T-helper 1 cell (primary cell): Measurements from ENCODE around the gene MAP3K8.
A peak's percentile ranks its signal among the peaks of the same experiment; 100 is the strongest.
"Not testable (repeated sequence)": the region's sequence is repeated elsewhere in the genome, so short reads cannot be mapped to it uniquely, and the experiment has no call there.

Experiments used
- DNase-seq, 5 donors: peaks; one replicate each; pipeline ENCODE4 v3.0.0-alpha.2; 2012 to 2020

MAP3K8 gene

DNA sequence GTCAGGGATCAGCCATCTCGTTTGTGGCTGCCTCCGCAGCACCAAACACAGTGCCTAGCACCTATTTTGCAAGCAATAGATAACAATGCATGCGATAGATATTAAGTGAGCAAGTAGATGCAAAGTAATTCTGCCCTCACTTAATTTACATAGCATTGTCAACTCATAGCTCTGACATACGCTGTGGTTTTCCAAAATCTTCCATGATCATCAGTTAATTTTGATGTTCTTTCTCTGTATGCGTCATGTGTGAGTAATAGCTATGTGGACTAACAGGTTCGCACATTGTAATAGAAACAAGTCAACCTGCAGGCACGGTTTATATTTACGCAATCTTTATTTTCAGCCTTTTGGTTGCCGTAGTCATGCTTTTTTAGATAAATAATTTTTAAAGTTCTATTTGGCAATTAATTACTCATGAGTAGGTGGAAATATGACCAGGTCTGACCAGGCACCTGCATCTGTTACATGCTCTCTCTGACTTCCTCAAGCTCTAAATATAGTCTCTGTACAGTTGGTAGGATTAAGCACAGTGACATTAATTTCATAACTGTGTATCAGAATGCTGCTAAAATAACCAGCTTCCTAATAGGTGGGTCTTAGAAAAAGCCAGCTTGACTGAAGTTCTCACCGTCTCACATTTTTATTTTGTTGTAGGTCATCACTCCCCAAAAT lies 13.3 kb downstream of the MAP3K8 start:
- peak in 1 of 5 donors; percentile 47 for DNase-seq

GRCh38 chr10:30448092-30448491 lies 14.1 kb downstream of the MAP3K8 start:
- DNase-seq: no peak

GRCh38 chr10:30453764-30454527 lies 20.0 kb downstream of the MAP3K8 start:
- DNase-seq: no peak

GRCh38 chr10:30454744-30455510 lies 20.9 kb downstream of the MAP3K8 start:
- no peak for DNase-seq

- DNase-seq: peak in 1 of 5 donors; percentile 48
Measured at GRCh38 chr10:30455816-30456215, 21.8 kb downstream of the MAP3K8 start.

DNA sequence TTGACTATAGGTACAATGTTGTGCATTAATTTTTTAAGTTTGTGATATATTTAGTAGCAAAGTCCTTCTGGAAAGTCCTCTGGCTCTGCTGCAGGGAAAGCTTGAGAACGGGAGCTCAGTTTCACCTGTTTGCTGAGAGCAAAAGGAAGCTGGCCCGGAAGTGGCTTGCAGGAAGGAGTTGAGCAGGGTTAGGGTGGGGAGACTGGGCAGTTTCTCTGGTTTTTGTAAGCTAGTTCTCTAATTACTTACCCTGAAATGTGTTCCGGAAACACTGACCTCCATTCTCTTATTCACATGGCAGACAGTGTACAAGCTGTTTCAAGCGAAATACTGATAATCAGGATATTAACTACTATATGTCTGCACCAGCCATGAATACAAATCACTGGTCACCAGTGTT lies 22.3 kb downstream of the MAP3K8 start:
- DNase-seq: peak in 1 of 5 donors; percentile 68

GRCh38 chr10:30459283-30459682 lies 25.3 kb downstream of the MAP3K8 start:
- no peak for DNase-seq

- no peak for DNase-seq
Measured at GRCh38 chr10:30460121-30460520, 26.1 kb downstream of the MAP3K8 start.

DNA sequence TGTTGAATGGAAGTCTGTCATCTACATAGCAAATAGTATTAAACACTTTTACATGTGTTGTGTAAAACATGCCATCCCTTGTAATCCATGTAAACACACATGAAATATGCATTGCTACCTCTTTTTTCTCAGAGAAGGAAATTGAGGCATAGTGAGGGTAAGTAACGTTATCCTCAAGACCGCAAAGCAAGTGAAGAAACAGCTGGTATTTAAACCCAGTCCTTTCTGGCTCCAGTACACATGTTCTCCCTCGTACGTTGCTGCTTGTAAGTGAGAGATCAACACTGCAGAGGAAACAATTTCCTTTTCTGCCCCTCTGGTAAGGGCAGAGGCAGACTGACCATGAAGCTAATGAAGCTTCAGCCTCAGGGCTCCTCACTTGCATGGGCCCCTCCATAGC lies 28.5 kb downstream of the MAP3K8 start:
- no peak for DNase-seq

- peak in 1 of 5 donors; percentile 27 for DNase-seq
Measured at GRCh38 chr10:30463944-30464451, 30.0 kb downstream of the MAP3K8 start.

DNA sequence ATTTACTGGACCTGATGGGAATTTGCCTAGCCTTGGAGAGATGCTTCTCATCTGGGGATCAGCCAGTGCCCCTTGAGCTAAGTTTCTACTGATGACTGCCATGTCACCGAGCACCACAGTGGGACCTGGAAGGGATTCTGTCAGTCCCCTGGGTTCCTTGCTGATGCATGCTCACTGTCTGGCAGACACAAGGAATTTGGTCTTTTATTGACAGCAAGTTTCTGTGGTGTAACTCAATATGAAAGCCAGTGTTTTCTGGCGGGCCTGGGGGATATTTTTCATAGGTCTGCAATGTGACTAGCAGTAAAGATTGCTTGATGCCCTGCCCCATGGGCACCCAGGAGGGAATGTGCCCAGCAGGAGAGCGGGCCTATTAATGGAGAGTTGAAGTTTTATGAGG lies 30.7 kb downstream of the MAP3K8 start:
- DNase-seq: no peak

DNA sequence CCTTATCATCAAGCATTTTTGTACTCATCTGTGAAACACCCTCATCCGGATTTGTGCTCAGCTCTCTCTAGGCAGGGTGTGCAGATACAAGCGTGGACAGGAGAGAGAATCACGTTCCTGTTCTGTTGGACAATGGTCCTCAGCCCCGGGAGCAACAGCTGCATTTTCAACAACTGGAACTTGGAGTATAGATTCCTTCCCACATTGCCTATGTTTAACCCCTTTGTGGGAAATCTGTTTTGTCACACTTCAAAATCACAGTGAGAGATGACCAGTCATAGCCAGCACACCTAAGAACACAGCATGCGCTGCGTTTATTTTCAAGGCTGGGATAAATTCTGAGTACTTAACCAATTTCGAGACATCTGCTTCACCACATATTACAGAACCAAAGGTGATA lies 32.5 kb downstream of the MAP3K8 start:
- DNase-seq: no peak

DNA sequence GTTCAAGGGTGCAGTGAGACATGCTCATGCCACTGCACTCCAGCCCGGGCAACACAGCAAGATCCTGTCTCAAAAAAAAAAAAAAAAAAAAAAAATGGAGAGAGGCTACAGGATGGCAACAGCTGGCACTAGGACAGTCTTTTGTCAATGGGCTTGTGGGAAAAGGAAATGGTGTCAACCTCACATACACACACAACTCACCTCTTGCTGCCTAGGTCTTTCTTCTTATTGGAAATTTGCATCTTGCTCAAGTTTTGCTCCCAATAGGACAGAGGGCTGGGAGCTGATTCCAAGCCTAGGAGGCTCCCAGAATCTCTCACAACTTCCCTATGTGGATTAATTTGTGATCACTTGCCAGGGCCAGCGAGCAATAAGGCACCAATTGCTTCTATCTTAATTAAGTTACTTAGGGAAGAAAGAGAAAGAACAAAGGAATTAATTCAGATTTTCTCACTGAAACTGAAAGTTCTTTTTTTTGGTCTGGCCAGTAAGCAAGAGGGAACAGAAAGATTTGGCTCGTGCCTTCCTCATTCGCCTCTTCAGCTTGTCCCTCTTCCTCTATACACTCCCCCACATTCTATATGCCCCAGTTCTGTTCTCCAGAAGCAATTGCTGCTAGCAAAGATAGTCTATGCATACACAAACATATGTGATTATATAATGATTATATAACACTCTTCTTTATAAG lies 33.8 kb downstream of the MAP3K8 start:
- DNase-seq: no peak

DNA sequence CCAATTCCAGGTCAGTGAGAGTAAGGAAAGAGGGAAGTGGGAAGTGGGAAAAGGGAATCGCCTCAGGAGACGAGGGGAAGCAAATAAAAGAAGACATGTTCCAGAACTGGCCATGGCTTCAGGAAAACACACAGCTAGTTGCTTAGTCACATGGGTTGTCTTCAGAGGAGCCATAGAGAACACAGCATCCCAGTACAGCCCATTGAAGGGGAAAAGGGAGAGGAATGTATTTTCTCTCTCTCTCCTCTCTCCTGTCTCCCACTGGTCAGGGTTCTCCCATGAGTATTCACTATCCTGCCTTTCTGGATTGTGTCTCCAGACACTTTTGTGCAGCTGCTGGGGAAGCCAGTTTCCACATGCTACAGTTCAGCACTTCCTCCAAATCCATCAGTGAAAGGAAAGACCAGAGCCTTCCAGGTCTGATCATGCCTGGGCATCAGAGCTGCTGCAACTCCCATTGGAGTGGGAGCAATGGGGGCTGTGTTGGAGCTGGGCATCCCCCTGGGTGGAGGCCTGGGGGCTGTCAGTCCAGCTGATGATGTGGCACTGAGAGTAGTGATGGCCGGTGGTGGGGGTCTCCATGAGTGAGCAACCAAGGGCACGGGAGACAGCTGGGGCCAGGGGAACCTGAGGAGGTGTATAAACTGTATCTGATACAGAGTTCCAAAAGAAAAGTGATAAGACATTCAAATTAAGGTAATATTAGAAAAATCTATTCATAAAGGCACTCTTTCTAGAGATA lies 38.6 kb downstream of the MAP3K8 start:
- no peak for DNase-seq

DNA sequence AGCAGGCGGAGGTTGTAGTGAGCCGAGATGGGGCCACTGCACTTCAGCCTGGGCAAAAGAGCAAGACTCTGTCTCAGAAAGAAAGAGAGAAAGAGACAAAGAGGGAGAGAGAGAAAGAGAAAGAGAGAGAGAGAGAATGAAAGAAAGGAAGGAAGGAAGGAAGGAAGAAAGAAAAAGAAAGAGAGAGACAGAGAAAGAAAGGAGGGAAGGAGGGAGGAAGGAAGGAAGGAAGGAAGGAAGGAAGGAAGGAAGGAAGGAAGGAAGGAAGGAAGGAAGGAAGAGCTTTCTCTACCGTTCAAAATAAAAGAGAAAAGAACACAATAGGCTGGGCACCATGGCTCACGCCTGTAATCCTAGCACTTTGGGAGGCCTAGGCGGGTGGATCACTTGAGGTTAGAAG lies 41.5 kb downstream of the MAP3K8 start:
- not testable (repeated sequence) for DNase-seq

DNA sequence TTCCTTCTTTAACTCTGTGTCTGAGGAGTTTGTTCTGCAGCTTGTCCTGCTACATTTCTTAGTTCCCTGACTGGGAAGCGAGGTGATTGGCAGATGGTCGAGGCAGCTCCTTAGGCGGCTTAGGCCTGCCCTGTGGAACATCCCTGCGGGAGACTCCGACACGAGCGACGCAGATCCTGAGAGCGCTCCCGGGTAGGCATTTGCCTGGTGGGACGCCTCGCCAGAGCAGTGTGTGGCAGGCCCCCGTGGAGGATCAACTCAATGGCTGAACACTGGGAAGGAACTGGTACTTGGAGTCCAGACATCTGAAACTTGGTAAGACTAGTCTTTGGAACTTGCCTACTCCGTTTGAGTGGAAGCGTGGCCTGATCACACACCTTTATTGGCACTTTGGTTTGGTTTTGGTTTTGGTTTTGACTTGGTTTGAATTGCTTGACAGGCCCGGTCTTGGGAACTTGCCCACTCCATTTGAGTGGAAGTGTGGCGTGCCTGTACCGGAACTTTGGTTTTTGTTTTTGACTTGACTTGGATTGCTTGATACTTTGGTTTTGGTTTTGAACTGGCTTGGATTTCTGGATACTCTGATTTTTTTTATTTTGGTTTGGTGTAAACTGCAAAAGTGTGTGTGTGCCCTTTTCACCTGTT lies 42.6 kb downstream of the MAP3K8 start:
- DNase-seq: no peak

- DNase-seq: not testable (repeated sequence)
Measured at GRCh38 chr10:30479513-30479912, 45.5 kb downstream of the MAP3K8 start.

DNA sequence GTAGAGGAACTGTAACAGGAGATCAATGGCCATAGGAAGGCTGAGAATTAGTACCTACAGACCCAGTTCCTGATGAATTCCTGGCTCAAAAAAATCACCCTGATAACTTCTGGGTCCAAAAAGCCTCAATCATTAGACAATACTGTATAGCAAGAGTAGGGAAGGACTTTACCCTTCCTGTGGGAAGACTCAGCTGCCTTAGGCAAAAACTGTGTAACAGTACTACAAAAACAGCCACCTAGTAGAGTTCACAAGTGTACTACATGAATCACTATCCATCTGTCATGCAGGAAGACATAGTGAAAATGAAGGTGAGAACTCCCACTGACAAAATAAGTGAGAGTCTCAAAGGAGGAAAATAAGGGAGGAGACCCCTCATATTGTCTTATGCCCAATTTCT lies 47.6 kb downstream of the MAP3K8 start:
- no peak for DNase-seq

DNA sequence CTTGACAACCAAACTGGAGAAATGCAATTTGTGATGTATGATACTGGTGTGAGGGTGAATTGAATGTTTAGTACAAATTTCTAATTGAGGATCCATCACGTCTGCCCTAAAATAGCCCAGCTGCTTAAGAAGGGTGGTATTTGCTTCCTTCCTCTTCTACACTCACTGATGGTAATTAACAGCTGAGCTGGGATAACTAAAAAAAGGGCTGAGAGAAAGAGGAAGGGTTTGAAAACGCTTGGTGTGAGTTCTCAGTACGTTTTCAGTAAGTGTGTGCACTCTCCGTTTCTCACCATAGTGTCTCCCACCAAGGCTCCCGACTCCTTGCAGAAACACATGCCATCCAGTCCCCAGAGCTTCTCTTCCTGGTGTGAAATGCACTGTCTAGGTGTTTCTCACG lies 54.3 kb downstream of the MAP3K8 start:
- no peak for DNase-seq

DNA sequence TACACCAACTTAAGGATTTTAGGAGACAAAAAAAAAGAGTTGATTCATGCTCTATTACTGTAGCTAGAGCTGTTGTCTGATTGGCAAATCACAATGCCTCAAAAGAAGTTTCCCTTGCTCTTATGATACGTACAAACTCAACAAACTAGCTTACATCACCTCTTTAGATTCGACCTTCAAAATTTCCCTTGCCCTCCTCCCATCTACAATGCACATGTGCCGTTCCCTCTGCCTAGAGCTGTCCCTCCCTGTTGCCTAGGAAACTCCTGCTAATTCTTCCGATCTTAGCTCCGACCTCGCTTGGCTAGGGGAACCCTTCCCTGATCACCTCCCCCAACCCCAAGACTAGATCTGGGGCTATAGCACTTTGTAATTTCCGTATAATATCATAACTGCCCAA lies 55.4 kb downstream of the MAP3K8 start:
- DNase-seq: no peak

GRCh38 chr10:30490289-30491000 lies 56.5 kb downstream of the MAP3K8 start:
- no peak for DNase-seq
